Tibial nerve (tissue), 4 donors: ENCODE results near the gene SAXO1. TPM values are rescaled to one million over a fixed set of nuclear protein-coding genes. Genes with fewer than 3 reads are reported as not detected.

Source experiments
- DNase-seq, 2 donors: peaks; one replicate each; pipeline ENCODE4 v3.0.0-alpha.2; 2019; ENCODE audit warnings: low spot score in 2 of 2
- H3K27ac ChIP-seq, 4 donors: fragments of 200-600 bp; sonication (generic) in 3 of 4; one replicate each; pipeline ENCODE4 v1.5.1; 2017 to 2019; ENCODE audit warnings: mild to moderate bottlenecking in 1 of 4
- H3K27me3 ChIP-seq, 2 donors: fragments of 200-600 bp; sonication (generic) in 1 of 2; one replicate each; pipeline versions ENCODE4 v1.5.1 to v1.6.0; 2017 to 2019
- H3K36me3 ChIP-seq, 3 donors: fragments of 200-600 bp; sonication (generic); one replicate each; pipeline ENCODE4 v1.5.1; 2018 to 2019
- H3K4me1 ChIP-seq, 4 donors: fragments of 200-600 bp; sonication (generic) in 3 of 4; one replicate each; pipeline ENCODE4 v1.5.1; 2017 to 2019
- H3K4me3 ChIP-seq, 4 donors: fragments of 200-600 bp; sonication (generic) in 3 of 4; one replicate each; pipeline ENCODE4 v1.5.1; 2017 to 2019; ENCODE audit warnings: mild to moderate bottlenecking in 1 of 4, moderate library complexity in 1 of 4
- H3K9me3 ChIP-seq, 4 donors: fragments of 200-600 bp; sonication (generic) in 3 of 4; one replicate each; pipeline ENCODE4 v1.5.1; 2017 to 2019
- CTCF ChIP-seq, 5 experiments: fragments of 200-600 bp in 3 of 5; fragments of 450-650 bp in 2 of 5; sonication (generic) in 3 of 5; IDR thresholded peaks; one replicate each; pipeline ENCODE4 v1.5.1; 2016 to 2019; ENCODE audit warnings: antibody characterized with exemption in 5 of 5, mild to moderate bottlenecking in 3 of 5, moderate library complexity in 2 of 5
- EP300 ChIP-seq, 2 donors: sonication (generic); formaldehyde crosslinking; IDR thresholded peaks; one replicate each; pipeline ENCODE4 v1.6.1; 2017; ENCODE audit warnings: antibody characterized with exemption in 2 of 2, mild to moderate bottlenecking in 1 of 2
- POLR2A ChIP-seq, 2 donors: fragments of 450-650 bp; IDR thresholded peaks; one replicate each; pipeline ENCODE4 v1.6.1; 2017; ENCODE audit warnings: antibody characterized with exemption in 2 of 2, mild to moderate bottlenecking in 2 of 2, moderate library complexity in 2 of 2
- WGBS, 2 donors: methylation state at CpG; one replicate each; pipeline ENCODE4 v1.1.5; 2018; 5-methylcytosine and 5-hydroxymethylcytosine counted together
- total RNA-seq, 4 donors: library from RNA; depleted of rRNA; stranded (reverse); fragments of >200 nt; gene quantifications; one replicate each; pipeline ENCODE4 v1.1.0, GENCODE V29; 2016

SAXO1 gene
- total RNA-seq, 4 donors from 2014 or later: 0.39 to 1.0 TPM; not detected in 2

- peak overlapping the region; percentile 68 to 99 (median 94) for H3K4me3 ChIP-seq
- DNase-seq: no peak
- H3K9me3 ChIP-seq: no peaks in the 10 kb centered on the region
- no peaks in the 10 kb centered on the region for H3K27me3 ChIP-seq
- 65 to 67% methylated on average over 12 of the region's 12 CpGs for WGBS, 2 donors
- peaks cover 0 to 54% (median 28%) of the 10 kb centered on the region in 4 donors for H3K4me1 ChIP-seq
- peak overlapping the region in 2 of 4 donors; percentile 99 for H3K27ac ChIP-seq
- peaks cover 0 to 17% (median 0%) of the 10 kb centered on the region in 3 donors for H3K36me3 ChIP-seq
- no peak for TF ChIP-seq EP300 (IDR thresholded peaks at IDR 0.05)
- TF ChIP-seq POLR2A (IDR thresholded peaks at IDR 0.05): no peak
- no peak for TF ChIP-seq CTCF (IDR thresholded peaks at IDR 0.05)
These were observed 17.9 kb upstream of the SAXO1 start for GRCh38 chr9:19050637-19051591.

DNA sequence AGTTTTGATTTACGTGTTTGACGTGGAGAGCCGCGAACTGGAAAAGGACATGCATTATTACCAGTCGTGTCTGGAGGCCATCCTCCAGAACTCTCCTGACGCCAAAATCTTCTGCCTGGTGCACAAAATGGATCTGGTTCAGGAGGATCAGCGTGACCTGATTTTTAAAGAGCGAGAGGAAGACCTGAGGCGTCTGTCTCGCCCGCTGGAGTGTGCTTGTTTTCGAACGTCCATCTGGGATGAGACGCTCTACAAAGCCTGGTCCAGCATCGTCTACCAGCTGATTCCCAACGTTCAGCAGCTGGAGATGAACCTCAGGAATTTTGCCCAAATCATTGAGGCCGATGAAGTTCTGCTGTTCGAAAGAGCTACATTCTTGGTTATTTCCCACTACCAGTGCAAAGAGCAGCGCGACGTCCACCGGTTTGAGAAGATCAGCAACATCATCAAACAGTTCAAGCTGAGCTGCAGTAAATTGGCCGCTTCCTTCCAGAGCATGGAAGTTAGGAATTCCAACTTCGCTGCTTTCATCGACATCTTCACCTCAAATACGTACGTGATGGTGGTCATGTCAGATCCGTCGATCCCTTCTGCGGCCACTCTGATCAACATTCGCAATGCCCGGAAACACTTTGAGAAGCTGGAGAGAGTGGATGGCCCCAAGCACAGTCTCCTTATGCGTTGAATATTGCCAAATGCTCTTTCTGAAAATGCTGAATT is 17.1 kb upstream of the SAXO1 start:
- no peaks in the 10 kb centered on the region for H3K9me3 ChIP-seq
- WGBS, 2 donors: 3 to 8% methylated on average over 33 of the region's 33 CpGs

DNA sequence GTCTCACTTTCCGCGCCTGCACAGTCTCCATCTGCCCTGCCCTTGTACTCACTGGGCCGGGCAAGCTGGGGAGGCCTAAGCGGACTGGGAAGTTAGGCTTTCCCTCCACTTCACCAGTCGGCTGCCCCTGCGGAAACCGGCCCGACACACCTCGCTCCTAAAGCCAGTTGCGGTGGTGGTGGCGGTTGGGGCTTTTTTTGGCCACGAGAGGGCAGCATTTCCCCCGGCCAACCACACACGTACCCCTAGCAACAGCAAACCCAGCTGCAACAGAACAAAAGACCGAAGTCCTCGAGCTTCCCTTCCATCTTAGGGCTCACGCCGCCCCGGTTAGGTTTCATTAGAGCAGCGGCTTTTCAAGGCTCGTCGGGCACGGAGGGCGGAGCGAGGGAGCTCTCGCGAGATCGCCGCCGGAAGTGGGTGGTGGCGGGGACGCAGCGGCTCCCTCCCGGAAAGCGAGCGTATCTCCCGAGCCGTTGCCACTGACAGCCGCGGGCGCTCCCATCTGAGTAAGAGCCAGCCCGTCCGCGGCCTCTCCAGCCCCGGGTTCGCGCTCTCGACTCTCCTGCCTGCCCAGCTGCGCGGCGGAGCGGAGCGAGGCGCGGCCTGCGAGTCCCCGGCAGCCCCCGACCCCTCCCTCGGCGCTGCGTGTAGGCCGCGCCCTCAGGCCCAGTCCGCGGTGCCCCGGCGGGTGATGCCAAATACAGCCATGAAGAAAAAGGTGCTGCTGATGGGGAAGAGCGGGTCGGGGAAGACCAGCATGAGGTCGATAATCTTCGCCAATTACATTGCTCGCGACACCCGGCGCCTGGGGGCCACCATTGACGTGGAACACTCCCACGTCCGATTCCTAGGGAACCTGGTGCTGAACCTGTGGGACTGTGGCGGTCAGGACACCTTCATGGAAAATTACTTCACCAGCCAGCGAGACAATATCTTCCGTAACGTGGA is 16.2 kb upstream of the SAXO1 start, which contains the start of gene RRAGA:
Gene RRAGA, plus strand, starts transcription at position 462 of the 951 bp plus-strand sequence. Its CDS starts 233 bp downstream, at position 695.
- H3K4me1 ChIP-seq: peaks cover 0 to 48% (median 28%) of the 10 kb centered on the region in 4 donors
- H3K36me3 ChIP-seq: peaks cover 0 to 10% (median 0%) of the 10 kb centered on the region in 3 donors
- TF ChIP-seq EP300 (IDR thresholded peaks at IDR 0.05): peak; percentile 36 to 95
- peak; percentile 71 to 90 for TF ChIP-seq POLR2A (IDR thresholded peaks at IDR 0.05)
- peak; percentile 83 to 97 (median 87) for TF ChIP-seq CTCF (IDR thresholded peaks at IDR 0.05)
- no peaks in the 10 kb centered on the region for H3K27me3 ChIP-seq
- H3K4me3 ChIP-seq: peak within 1 kb of the TSS; percentile 68 to 99 (median 94)
- DNase-seq: peak; percentile 89 to 91
- no peaks in the 10 kb centered on the region for H3K9me3 ChIP-seq
- WGBS, 2 donors: 1% methylated on average over 60 to 81 of the region's 82 CpGs
- H3K27ac ChIP-seq: peak within 1 kb of the TSS; percentile 98 to 99 (median 99)

More for the DNA sequence above, 17.1 kb upstream of the SAXO1 start:
- Histone ChIP-seq H3K27ac (peak overlapping the region; percentile 98 to 99 (median 99)), H3K4me1 (peaks cover 0 to 54% (median 28%) of the 10 kb centered on the region in 4 donors), H3K36me3 (peaks cover 0 to 14% (median 0%) of the 10 kb centered on the region in 3 donors), H3K4me3 (peak overlapping the region; percentile 68 to 99 (median 94)), H3K27me3 (no peaks in the 10 kb centered on the region)
- TF ChIP-seq POLR2A (IDR thresholded peaks at IDR 0.05): no peak
- TF ChIP-seq EP300 (IDR thresholded peaks at IDR 0.05): no peak
- no peak for TF ChIP-seq CTCF (IDR thresholded peaks at IDR 0.05)
- DNase-seq: peak in 1 of 2 donors; percentile 16

DNA sequence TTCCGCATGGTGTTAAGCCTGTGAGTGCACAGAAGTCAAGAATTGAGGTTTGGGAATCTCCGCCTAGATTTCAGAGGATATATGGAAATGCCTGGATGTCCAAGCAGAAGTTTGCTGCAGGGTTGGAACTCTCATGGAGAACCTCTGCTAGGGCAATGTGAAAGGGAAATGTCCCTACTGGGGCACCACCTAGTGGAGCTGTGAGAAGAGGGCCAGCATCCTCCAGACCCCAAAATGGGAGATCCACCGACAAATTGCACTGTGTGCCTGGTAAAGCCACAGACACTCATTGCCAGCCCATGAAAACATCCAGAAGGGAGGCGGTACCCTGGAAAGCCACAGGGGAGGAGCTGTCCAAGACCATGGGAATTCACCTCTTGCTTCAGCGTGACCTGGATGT is 3.6 kb upstream of the SAXO1 start:
- TF ChIP-seq POLR2A (IDR thresholded peaks at IDR 0.05): no peak
- no peak for TF ChIP-seq EP300 (IDR thresholded peaks at IDR 0.05)
- no peak for TF ChIP-seq CTCF (IDR thresholded peaks at IDR 0.05)
- no peak overlapping the region for H3K27ac ChIP-seq
- no peaks in the 10 kb centered on the region for H3K27me3 ChIP-seq
- 99 to 100% methylated on average over 5 of the region's 5 CpGs for WGBS, 2 donors
- H3K4me3 ChIP-seq: no peak overlapping the region
- no peaks in the 10 kb centered on the region for H3K4me1 ChIP-seq
- no peaks in the 10 kb centered on the region for H3K36me3 ChIP-seq
- no peak for DNase-seq
- H3K9me3 ChIP-seq: no peaks in the 10 kb centered on the region
